Neural cell (in vitro differentiated cells): ENCODE measurements around the gene GNAL. TPM values are rescaled to one million over a fixed set of nuclear protein-coding genes. Genes with fewer than 3 reads are reported as not detected.

Experiments used
- H2AFZ ChIP-seq: fragments of 200-600, 300-800 bp; sonication (generic), shearing (Covaris generic); 2 replicates; pipeline ENCODE4 v1.6.0; 2014; ENCODE audit warnings: low read depth, mild to moderate bottlenecking, antibody characterized with exemption, low read length, moderate library complexity
- H3F3A ChIP-seq: fragments of 200-600 bp; shearing (Covaris generic); 2 replicates; pipeline ENCODE4 v1.6.1; 2016; ENCODE audit warnings: mild to moderate bottlenecking, moderate library complexity, mixed read lengths, antibody characterized with exemption, low read length; ENCODE audit not compliant: insufficient read depth, poor library complexity, severe bottlenecking
- H3K27ac ChIP-seq: fragments of 200-600, 300-800 bp; sonication (generic), shearing (Covaris generic); 2 replicates; pipeline ENCODE4 v1.5.1; 2014; ENCODE audit warnings: mild to moderate bottlenecking, low read length, moderate library complexity
- H3K27me3 ChIP-seq: fragments of 300-800, 200-600 bp; sonication (generic), shearing (Covaris generic); 2 replicates; pipeline ENCODE4 v1.6.0; 2014; ENCODE audit warnings: mild to moderate bottlenecking, low read depth, low read length, moderate library complexity; ENCODE audit not compliant: insufficient read depth
- H3K36me3 ChIP-seq: fragments of 300-800, 200-600 bp; sonication (generic), shearing (Covaris generic); 2 replicates; pipeline ENCODE4 v1.5.1; 2014; ENCODE audit warnings: mild to moderate bottlenecking, antibody characterized with exemption, low read length, moderate library complexity; ENCODE audit not compliant: insufficient read depth
- H3K4me2 ChIP-seq: fragments of 300-800, 200-600 bp; sonication (generic), shearing (Covaris generic); 2 replicates; pipeline ENCODE4 v1.6.0; 2014; ENCODE audit warnings: mild to moderate bottlenecking, low read length
- H3K4me3 ChIP-seq: fragments of 300-800, 200-600 bp; sonication (generic), shearing (Covaris generic); 2 replicates; pipeline ENCODE4 v1.5.1; 2014; ENCODE audit warnings: mild to moderate bottlenecking, low read length, moderate library complexity
- H3K79me2 ChIP-seq: fragments of 200-600 bp; shearing (Covaris generic); replicated peaks from 2 replicates; pipeline ENCODE4 v1.6.0; 2014; ENCODE audit warnings: mild to moderate bottlenecking, low read length, moderate library complexity; ENCODE audit not compliant: insufficient read depth
- H3K9ac ChIP-seq: fragments of 300-800, 200-600 bp; sonication (generic), shearing (Covaris generic); 2 replicates; pipeline ENCODE4 v1.6.1; 2016; ENCODE audit warnings: mild to moderate bottlenecking, low read length, mixed read lengths
- H3K9me2 ChIP-seq: fragments of 200-600 bp; shearing (Covaris generic); 2 replicates; pipeline ENCODE4 v1.6.1; 2016; ENCODE audit warnings: mild to moderate bottlenecking, low read length, mixed read lengths; ENCODE audit not compliant: insufficient read depth
- H3K9me3 ChIP-seq: fragments of 200-600, 300-800 bp; sonication (generic), shearing (Covaris generic); 2 replicates; pipeline ENCODE4 v1.6.1; 2016; ENCODE audit warnings: mild to moderate bottlenecking, mixed run types, low read length, moderate library complexity, mixed read lengths
- H4K20me1 ChIP-seq: fragments of 200-600 bp; shearing (Covaris generic); 2 replicates; pipeline ENCODE4 v1.6.1; 2016; ENCODE audit warnings: mild to moderate bottlenecking, mixed run types; ENCODE audit not compliant: insufficient read depth
- EP300 ChIP-seq: fragments of 450-650 bp; conservative IDR thresholded peaks from 2 replicates; pipeline ENCODE4 v1.6.1; 2014; ENCODE audit warnings: antibody characterized with exemption, mild to moderate bottlenecking, moderate library complexity; ENCODE audit not compliant: poor library complexity, severe bottlenecking
- EZH2 ChIP-seq: fragments of 200-600, 300-800 bp; shearing (Covaris generic), sonication (generic); IDR thresholded peaks from 2 replicates; pipeline ENCODE4 v1.6.1; 2014; ENCODE audit warnings: antibody characterized with exemption, low read length, borderline replicate concordance, mild to moderate bottlenecking; ENCODE audit not compliant: insufficient read depth, poor library complexity, severe bottlenecking
- MXI1 ChIP-seq: fragments of 450-650 bp; conservative IDR thresholded peaks from 2 replicates; pipeline ENCODE4 v1.6.1; 2014; ENCODE audit warnings: antibody characterized with exemption, mild to moderate bottlenecking; ENCODE audit not compliant: poor library complexity, severe bottlenecking
- POLR2AphosphoS5 ChIP-seq: IDR thresholded peaks from 2 replicates; pipeline ENCODE4 v1.6.1; 2012
- RAD21 ChIP-seq: fragments of 450-650 bp; conservative IDR thresholded peaks from 2 replicates; pipeline ENCODE4 v1.6.1; 2014; ENCODE audit warnings: antibody characterized with exemption, mild to moderate bottlenecking, moderate library complexity
- SMC3 ChIP-seq: fragments of 450-650 bp; conservative IDR thresholded peaks from 2 replicates; pipeline ENCODE4 v1.6.1; 2014; ENCODE audit warnings: antibody characterized with exemption, mild to moderate bottlenecking, moderate library complexity; ENCODE audit not compliant: poor library complexity
- TAF1 ChIP-seq: IDR thresholded peaks from 2 replicates; pipeline ENCODE4 v1.6.1; 2012; ENCODE audit warnings: low read depth
- polyA plus RNA-seq: library from polyadenylated mRNA; depleted of rRNA; stranded (reverse); fragments of >200 nt; gene quantifications from 2 replicates; pipeline ENCODE4 v1.2.3, GENCODE V29; 2014
- TF ChIP-seq, protein P1 (sequence below): IDR thresholded peaks from 2 replicates; pipeline ENCODE4 v1.6.1; 2012; ENCODE audit warnings: borderline replicate concordance
- TF ChIP-seq, protein P2 (sequence below): fragments of 450-650 bp; IDR thresholded peaks from 2 replicates; pipeline ENCODE4 v1.5.1; 2014; ENCODE audit warnings: antibody characterized with exemption, mild to moderate bottlenecking, moderate library complexity; ENCODE audit not compliant: poor library complexity, severe bottlenecking

GNAL gene
- polyA plus RNA-seq, 1 donor from 2014 or later = 16.7 TPM

DNA sequence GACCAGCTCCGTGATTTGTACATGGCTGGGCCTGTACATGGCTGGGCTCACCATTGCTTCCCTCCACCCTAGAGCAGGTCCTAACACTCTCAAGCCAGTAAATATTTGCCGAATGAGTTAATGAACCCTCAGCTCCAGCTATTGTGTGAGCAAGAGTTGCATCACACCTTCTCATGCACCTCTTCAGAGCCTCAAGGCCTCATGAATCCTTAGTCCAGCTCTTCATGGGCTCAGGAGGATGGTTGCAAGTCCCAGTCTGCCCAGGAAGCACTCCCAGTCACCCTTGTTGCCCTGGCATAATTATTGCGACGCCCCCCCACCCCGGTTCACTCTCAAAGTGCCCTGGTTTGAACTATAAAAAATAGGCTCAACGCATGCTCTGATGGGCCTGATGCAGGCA, 30.1 kb upstream of the GNAL start:
- Histone ChIP-seq H3K9me2 (no peaks in the 10 kb centered on the region), H3K27me3 (no peaks in the 10 kb centered on the region), H3K79me2 (no peaks in the 10 kb centered on the region), H2AFZ (no peak overlapping the region), H3K27ac (no peak overlapping the region), H3K9me3 (no peaks in the 10 kb centered on the region), H3K4me3 (no peak overlapping the region), H4K20me1 (no peaks in the 10 kb centered on the region), H3K9ac (no peak overlapping the region), H3F3A (no peaks in the 10 kb centered on the region), H3K36me3 (no peaks in the 10 kb centered on the region), H3K4me2 (no peak overlapping the region)
- TF ChIP-seq RAD21 = no peak
- TF ChIP-seq EZH2 = no peak
- no peak for TF ChIP-seq POLR2AphosphoS5
- TF ChIP-seq, protein P1, sequence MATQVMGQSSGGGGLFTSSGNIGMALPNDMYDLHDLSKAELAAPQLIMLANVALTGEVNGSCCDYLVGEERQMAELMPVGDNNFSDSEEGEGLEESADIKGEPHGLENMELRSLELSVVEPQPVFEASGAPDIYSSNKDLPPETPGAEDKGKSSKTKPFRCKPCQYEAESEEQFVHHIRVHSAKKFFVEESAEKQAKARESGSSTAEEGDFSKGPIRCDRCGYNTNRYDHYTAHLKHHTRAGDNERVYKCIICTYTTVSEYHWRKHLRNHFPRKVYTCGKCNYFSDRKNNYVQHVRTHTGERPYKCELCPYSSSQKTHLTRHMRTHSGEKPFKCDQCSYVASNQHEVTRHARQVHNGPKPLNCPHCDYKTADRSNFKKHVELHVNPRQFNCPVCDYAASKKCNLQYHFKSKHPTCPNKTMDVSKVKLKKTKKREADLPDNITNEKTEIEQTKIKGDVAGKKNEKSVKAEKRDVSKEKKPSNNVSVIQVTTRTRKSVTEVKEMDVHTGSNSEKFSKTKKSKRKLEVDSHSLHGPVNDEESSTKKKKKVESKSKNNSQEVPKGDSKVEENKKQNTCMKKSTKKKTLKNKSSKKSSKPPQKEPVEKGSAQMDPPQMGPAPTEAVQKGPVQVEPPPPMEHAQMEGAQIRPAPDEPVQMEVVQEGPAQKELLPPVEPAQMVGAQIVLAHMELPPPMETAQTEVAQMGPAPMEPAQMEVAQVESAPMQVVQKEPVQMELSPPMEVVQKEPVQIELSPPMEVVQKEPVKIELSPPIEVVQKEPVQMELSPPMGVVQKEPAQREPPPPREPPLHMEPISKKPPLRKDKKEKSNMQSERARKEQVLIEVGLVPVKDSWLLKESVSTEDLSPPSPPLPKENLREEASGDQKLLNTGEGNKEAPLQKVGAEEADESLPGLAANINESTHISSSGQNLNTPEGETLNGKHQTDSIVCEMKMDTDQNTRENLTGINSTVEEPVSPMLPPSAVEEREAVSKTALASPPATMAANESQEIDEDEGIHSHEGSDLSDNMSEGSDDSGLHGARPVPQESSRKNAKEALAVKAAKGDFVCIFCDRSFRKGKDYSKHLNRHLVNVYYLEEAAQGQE = no peak

DNA sequence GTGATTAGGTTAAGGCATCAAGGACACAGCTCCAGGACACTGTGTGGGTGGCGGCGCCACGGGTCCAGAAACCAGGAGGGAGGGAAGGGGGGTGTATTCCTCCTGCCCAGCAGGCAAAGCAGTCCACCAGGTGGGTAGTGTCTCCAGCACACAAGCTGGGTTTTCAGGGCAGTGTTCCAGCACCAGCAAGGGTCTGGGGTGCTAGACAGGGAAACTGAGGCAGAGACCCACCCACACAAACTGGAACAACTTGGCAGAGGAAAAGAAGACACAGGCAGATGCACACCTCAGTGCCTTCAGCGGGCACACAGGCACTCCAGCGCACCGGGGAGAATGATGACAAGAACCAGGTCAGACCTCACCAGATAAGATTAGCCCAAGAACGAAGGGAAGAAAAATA, 28.4 kb upstream of the GNAL start:
- H3K4me2 ChIP-seq = no peak overlapping the region
- no peaks in the 10 kb centered on the region for H3K79me2 ChIP-seq
- H3F3A ChIP-seq = no peaks in the 10 kb centered on the region
- H2AFZ ChIP-seq = no peak overlapping the region
- no peaks in the 10 kb centered on the region for H3K9me3 ChIP-seq
- H3K27me3 ChIP-seq = no peaks in the 10 kb centered on the region
- H3K4me3 ChIP-seq = no peak overlapping the region
- no peaks in the 10 kb centered on the region for H3K9me2 ChIP-seq
- no peak overlapping the region for H3K9ac ChIP-seq
- no peak overlapping the region for H3K27ac ChIP-seq
- H4K20me1 ChIP-seq = no peaks in the 10 kb centered on the region
- TF ChIP-seq POLR2AphosphoS5 = no peak
- TF ChIP-seq TAF1 = no peak
- TF ChIP-seq RAD21 = no peak
- TF ChIP-seq EZH2 = no peak
- no peak for TF ChIP-seq EP300
- TF ChIP-seq, protein P2, sequence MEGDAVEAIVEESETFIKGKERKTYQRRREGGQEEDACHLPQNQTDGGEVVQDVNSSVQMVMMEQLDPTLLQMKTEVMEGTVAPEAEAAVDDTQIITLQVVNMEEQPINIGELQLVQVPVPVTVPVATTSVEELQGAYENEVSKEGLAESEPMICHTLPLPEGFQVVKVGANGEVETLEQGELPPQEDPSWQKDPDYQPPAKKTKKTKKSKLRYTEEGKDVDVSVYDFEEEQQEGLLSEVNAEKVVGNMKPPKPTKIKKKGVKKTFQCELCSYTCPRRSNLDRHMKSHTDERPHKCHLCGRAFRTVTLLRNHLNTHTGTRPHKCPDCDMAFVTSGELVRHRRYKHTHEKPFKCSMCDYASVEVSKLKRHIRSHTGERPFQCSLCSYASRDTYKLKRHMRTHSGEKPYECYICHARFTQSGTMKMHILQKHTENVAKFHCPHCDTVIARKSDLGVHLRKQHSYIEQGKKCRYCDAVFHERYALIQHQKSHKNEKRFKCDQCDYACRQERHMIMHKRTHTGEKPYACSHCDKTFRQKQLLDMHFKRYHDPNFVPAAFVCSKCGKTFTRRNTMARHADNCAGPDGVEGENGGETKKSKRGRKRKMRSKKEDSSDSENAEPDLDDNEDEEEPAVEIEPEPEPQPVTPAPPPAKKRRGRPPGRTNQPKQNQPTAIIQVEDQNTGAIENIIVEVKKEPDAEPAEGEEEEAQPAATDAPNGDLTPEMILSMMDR = no peak
- no peak for TF ChIP-seq MXI1
- no peaks in the 10 kb centered on the region for H3K36me3 ChIP-seq

DNA sequence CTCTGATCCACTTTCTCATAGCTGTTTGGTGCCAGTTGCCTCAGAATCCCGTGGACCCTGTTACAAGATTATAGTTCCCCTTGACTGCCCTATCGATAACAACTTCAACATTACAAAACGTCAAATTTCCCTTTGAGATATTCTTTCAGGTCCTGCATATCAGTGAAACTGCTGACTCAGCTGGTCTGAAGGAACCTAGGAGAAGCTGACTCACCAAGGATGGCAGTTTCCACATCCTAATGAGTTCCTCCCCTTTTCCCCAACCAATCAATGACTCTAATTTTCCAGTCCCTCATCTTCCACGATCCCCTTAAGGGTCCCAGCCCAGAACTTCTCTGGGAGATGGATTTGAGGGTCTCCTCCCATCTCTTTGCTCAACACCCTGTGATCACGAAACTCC, 27.6 kb upstream of the GNAL start:
- no peak overlapping the region for H3K27ac ChIP-seq
- H3F3A ChIP-seq = no peaks in the 10 kb centered on the region
- TF ChIP-seq EP300 = no peak
- no peak for TF ChIP-seq EZH2
- no peak for TF ChIP-seq SMC3
- TF ChIP-seq TAF1 = no peak
- TF ChIP-seq, protein P1 = no peak
- no peaks in the 10 kb centered on the region for H3K9me3 ChIP-seq
- no peaks in the 10 kb centered on the region for H3K36me3 ChIP-seq
- no peaks in the 10 kb centered on the region for H4K20me1 ChIP-seq
- no peak overlapping the region for H3K4me2 ChIP-seq
- H3K27me3 ChIP-seq = no peaks in the 10 kb centered on the region
- no peak overlapping the region for H3K9ac ChIP-seq
- no peak overlapping the region for H3K4me3 ChIP-seq
- no peaks in the 10 kb centered on the region for H3K79me2 ChIP-seq
- no peaks in the 10 kb centered on the region for H3K9me2 ChIP-seq
- no peak overlapping the region for H2AFZ ChIP-seq
